HTR-8/SVneo (cell line): ENCODE data around the gene DSCAML1.

ENCODE experiments used
- DNase-seq: peaks from one replicate; pipeline ENCODE4 v3.0.0; 2011; ENCODE audit warnings: low spot score, mixed read lengths; ENCODE audit not compliant: insufficient read length
- FAIRE-seq: peaks from 2 replicates; lab custom pipeline; 2011; peaks lifted over from hg19 to GRCh38; lab: Jason Lieb, UNC

Gene DSCAML1

GRCh38 chr11:117796872-117797529 is at the start of gene DSCAML1:
Gene DSCAML1 (minus strand): TSS chr11:117797216. CDS start chr11:117797079, 137 bp downstream.
- FAIRE-seq (no peak), DNase-seq (no peak)

- FAIRE-seq: peak; percentile 69
- peak; percentile 43 for DNase-seq
Measured at GRCh38 chr11:117843666-117844484, 46.9 kb upstream of the DSCAML1 start.

- DNase-seq: no peak
- no peak for FAIRE-seq
Measured at GRCh38 chr11:117842131-117842941, 45.3 kb upstream of the DSCAML1 start.

- DNase-seq (no peak), FAIRE-seq (no peak)
Measured at GRCh38 chr11:117841551-117842031, 44.6 kb upstream of the DSCAML1 start.

- no peak for DNase-seq
- FAIRE-seq: no peak
Measured at GRCh38 chr11:117840881-117841550, 44.0 kb upstream of the DSCAML1 start.

GRCh38 chr11:117839936-117840813 is 43.2 kb upstream of the DSCAML1 start:
- DNase-seq: no peak
- no peak for FAIRE-seq

GRCh38 chr11:117839380-117839881 is 42.4 kb upstream of the DSCAML1 start:
- DNase-seq: no peak
- no peak for FAIRE-seq

GRCh38 chr11:117838901-117839300 is 41.9 kb upstream of the DSCAML1 start:
- DNase-seq (no peak), FAIRE-seq (no peak)

- FAIRE-seq (peak; percentile 23), DNase-seq (no peak)
Measured at GRCh38 chr11:117837791-117838190, 40.8 kb upstream of the DSCAML1 start.

- no peak for FAIRE-seq
Measured at GRCh38 chr11:117837070-117837776, 40.2 kb upstream of the DSCAML1 start.

GRCh38 chr11:117836077-117836960 is 39.3 kb upstream of the DSCAML1 start:
- FAIRE-seq (no peak), DNase-seq (no peak)

More at GRCh38 chr11:117837070-117837776, 40.2 kb upstream of the DSCAML1 start:
- no peak for DNase-seq

- no peak for FAIRE-seq
Measured at GRCh38 chr11:117835576-117835975, 38.6 kb upstream of the DSCAML1 start.

GRCh38 chr11:117834838-117835443 is 37.9 kb upstream of the DSCAML1 start:
- FAIRE-seq (no peak), DNase-seq (no peak)

More at GRCh38 chr11:117835576-117835975, 38.6 kb upstream of the DSCAML1 start:
- no peak for DNase-seq

- no peak for FAIRE-seq
- no peak for DNase-seq
Measured at GRCh38 chr11:117834068-117834810, 37.2 kb upstream of the DSCAML1 start.

- DNase-seq: no peak
- no peak for FAIRE-seq
Measured at GRCh38 chr11:117833401-117833891, 36.4 kb upstream of the DSCAML1 start.

GRCh38 chr11:117832511-117832910 is 35.5 kb upstream of the DSCAML1 start:
- no peak for FAIRE-seq
- no peak for DNase-seq
